OCI-LY3 (cell line): ENCODE data around the gene FUBP1.
"Not testable (repeated sequence)": the region's sequence is repeated elsewhere in the genome, so short reads cannot be mapped to it uniquely, and the experiment has no call there.

Source experiments
- H2AFZ ChIP-seq: fragments of 200-600, 300-600 bp; shearing (Covaris generic); 2 replicates; pipeline ENCODE4 v1.6.0; 2014; ENCODE audit warnings: antibody characterized with exemption, low read depth, low read length
- H3K27ac ChIP-seq: fragments of 200-600, 300-600 bp; sonication (generic); 2 replicates; pipeline ENCODE4 v1.5.1; 2014; ENCODE audit warnings: mild to moderate bottlenecking, low read length, moderate library complexity, mixed read lengths
- H3K27me3 ChIP-seq: fragments of 200-600, 300-600 bp; sonication (generic); 2 replicates; pipeline ENCODE4 v1.6.1; 2014; ENCODE audit warnings: low read depth, low read length, mixed read lengths
- H3K36me3 ChIP-seq: fragments of 200-600, 300-600 bp; sonication (generic); replicated peaks from 2 replicates; pipeline ENCODE3; 2014; ENCODE audit warnings: low read depth, low read length, mixed read lengths
- H3K4me1 ChIP-seq: fragments of 300-600, 200-600 bp; sonication (generic); 2 replicates; pipeline ENCODE4 v1.6.1; 2014; ENCODE audit warnings: low read length, mixed read lengths
- H3K4me2 ChIP-seq: fragments of 200-600, 300-600 bp; sonication (generic); 2 replicates; pipeline ENCODE4 v1.6.1; 2014; ENCODE audit warnings: low read length, mixed read lengths
- H3K4me3 ChIP-seq: fragments of 300-600, 200-600 bp; sonication (generic); 2 replicates; pipeline ENCODE4 v1.5.1; 2014; ENCODE audit warnings: antibody characterized with exemption, mild to moderate bottlenecking, low read length, moderate library complexity
- H3K79me2 ChIP-seq: fragments of 300-600, 200-600 bp; shearing (Covaris generic); 2 replicates; pipeline ENCODE4 v1.6.1; 2014; ENCODE audit warnings: mild to moderate bottlenecking, low read length, mixed read lengths
- H3K9ac ChIP-seq: fragments of 300-600, 200-600 bp; shearing (Covaris generic); 2 replicates; pipeline ENCODE4 v1.6.0; 2014; ENCODE audit warnings: mild to moderate bottlenecking, low read length, moderate library complexity
- H3K9me3 ChIP-seq: fragments of 200-600, 300-600 bp; shearing (Covaris generic); 2 replicates; pipeline ENCODE4 v1.6.1; 2014; ENCODE audit warnings: low read length, mixed read lengths; ENCODE audit not compliant: insufficient read depth
- H4K20me1 ChIP-seq: fragments of 200-600, 300-600 bp; sonication (generic); 2 replicates; pipeline ENCODE4 v1.6.1; 2016; ENCODE audit warnings: low read length, mixed read lengths; ENCODE audit not compliant: insufficient read depth
- EZH2phosphoT487 ChIP-seq: fragments of 200-600 bp; shearing (Covaris generic); IDR thresholded peaks from 2 replicates; pipeline ENCODE4 v1.6.1; 2018; ENCODE audit warnings: antibody characterized with exemption, mixed run types, low read depth
- TF ChIP-seq, protein P1 (sequence below): fragments of 200-600, 300-600 bp; sonication (generic); IDR thresholded peaks from 2 replicates; pipeline ENCODE4 v1.5.1; 2014; ENCODE audit warnings: antibody characterized with exemption, low read length, low read depth

Gene FUBP1

DNA sequence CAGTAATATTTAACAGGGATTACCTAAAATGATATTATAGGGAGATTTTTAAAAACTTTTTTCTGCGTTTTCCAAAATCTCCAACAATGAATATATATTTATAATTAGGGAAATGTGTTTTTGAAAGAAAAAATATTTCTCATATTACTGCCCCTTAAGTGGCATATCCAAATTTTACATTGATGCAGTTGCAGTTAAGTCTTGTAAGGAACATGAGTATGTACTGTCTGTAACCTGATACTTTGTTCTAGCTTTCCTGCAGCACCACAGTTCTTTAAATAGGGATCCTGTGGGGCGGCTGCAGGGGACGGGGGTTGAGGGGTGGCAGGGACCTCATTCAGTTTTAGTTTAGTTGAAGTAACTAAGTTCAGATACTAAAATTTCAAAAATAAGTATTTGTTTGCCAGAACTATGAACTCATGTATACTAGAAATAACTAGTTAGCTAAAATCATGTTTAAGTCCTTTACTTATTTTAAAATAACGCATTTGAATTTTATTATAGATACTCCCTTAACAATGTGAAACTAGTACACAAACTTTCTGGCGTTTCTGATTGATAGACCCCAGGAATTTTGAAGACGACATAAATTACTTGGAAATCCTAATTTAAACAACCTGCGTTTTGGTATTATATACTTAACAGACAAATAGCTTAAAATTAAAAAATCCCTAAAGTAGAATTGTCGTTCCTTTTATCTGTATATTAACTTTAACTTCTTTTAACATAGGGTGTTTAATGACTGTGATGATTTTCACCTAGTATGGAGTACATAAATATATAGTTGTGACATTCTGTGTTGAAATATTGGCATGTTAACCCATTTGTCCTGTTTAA lies 25.2 kb upstream of the FUBP1 start:
- Histone ChIP-seq H3K4me2 (peak overlapping the region; percentile 70), H3K9me3 (no peaks in the 10 kb centered on the region), H4K20me1 (no peaks in the 10 kb centered on the region), H3K4me1 (peaks cover 18% of the 10 kb centered on the region), H3K9ac (peak overlapping the region; percentile 59), H3K79me2 (no peaks in the 10 kb centered on the region), H3K27ac (peak overlapping the region; percentile 75), H2AFZ (no peak overlapping the region), H3K36me3 (no peaks in the 10 kb centered on the region), H3K27me3 (no peaks in the 10 kb centered on the region), H3K4me3 (peak overlapping the region; percentile 73)
- TF ChIP-seq, protein P1, sequence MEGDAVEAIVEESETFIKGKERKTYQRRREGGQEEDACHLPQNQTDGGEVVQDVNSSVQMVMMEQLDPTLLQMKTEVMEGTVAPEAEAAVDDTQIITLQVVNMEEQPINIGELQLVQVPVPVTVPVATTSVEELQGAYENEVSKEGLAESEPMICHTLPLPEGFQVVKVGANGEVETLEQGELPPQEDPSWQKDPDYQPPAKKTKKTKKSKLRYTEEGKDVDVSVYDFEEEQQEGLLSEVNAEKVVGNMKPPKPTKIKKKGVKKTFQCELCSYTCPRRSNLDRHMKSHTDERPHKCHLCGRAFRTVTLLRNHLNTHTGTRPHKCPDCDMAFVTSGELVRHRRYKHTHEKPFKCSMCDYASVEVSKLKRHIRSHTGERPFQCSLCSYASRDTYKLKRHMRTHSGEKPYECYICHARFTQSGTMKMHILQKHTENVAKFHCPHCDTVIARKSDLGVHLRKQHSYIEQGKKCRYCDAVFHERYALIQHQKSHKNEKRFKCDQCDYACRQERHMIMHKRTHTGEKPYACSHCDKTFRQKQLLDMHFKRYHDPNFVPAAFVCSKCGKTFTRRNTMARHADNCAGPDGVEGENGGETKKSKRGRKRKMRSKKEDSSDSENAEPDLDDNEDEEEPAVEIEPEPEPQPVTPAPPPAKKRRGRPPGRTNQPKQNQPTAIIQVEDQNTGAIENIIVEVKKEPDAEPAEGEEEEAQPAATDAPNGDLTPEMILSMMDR, result no peak

DNA sequence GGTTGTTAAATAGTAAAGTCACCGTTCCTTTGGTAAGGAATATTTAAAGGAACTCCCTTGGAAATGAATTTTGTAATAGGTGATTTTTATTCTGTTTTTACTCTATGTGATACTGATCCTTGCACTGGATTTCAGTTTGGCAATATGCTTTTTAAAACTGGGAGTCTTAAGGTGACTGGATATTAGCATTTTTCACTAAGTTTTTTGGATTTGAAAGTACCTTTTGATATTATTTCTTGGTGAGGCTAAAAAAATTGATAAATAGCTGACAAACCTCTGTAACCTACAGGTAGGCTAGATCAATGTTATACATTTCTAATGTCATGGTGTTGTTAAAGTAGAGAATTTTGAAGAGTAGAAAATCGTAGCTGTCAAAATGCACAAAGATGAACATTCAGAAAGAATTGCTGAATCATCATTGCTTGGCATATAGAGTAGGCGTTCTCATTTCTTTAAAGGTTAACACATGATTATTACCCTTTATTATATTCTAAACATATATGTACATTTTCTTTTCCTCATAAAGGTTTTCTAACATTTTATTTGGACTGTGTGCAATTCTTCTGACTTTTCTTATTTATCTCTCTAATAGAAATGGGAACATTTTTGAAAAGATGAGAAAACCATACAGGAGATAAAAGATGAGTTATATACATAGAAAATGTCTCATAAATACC lies 24.3 kb upstream of the FUBP1 start:
- H3K27me3 ChIP-seq, result no peaks in the 10 kb centered on the region
- H2AFZ ChIP-seq, result no peak overlapping the region
- H4K20me1 ChIP-seq, result no peaks in the 10 kb centered on the region
- peak overlapping the region; percentile 75; the same call in 1 of the 2 replicates for H3K27ac ChIP-seq
- no peak overlapping the region for H3K9ac ChIP-seq
- peak overlapping the region; percentile 70 for H3K4me2 ChIP-seq
- no peaks in the 10 kb centered on the region for H3K79me2 ChIP-seq
- H3K4me1 ChIP-seq, result peaks cover 18% of the 10 kb centered on the region
- peak overlapping the region; percentile 73; the same call in 1 of the 2 replicates for H3K4me3 ChIP-seq
- TF ChIP-seq EZH2phosphoT487, result no peak
- TF ChIP-seq, protein P1, result no peak
- H3K9me3 ChIP-seq, result no peaks in the 10 kb centered on the region
- H3K36me3 ChIP-seq, result no peaks in the 10 kb centered on the region

DNA sequence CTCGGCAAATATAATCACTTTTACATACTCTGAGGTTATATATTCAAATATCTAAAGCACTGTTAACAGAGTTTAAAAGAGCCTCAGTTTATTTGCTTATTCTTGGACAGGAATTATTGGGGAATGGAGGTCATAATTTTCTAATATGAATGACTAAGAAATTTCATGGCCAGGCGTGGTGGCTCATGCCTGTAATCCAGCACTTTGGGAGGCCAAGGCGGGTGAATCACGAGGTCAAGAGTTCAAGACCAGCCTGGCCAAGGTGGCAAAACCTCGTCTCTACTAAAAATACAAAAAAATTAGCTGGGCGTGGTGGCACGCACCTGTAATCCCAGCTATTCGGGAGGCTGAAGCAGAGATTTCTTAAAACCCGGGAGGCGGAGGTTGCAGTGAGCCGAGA lies 21.7 kb upstream of the FUBP1 start:
- H2AFZ ChIP-seq, H3K27me3 ChIP-seq, H4K20me1 ChIP-seq, H3K79me2 ChIP-seq, H3K4me3 ChIP-seq, H3K36me3 ChIP-seq, H3K9ac ChIP-seq, H3K27ac ChIP-seq, H3K4me2 ChIP-seq, H3K9me3 ChIP-seq: not testable (repeated sequence)
- H3K4me1 ChIP-seq, result peaks cover 15% of the 10 kb centered on the region

DNA sequence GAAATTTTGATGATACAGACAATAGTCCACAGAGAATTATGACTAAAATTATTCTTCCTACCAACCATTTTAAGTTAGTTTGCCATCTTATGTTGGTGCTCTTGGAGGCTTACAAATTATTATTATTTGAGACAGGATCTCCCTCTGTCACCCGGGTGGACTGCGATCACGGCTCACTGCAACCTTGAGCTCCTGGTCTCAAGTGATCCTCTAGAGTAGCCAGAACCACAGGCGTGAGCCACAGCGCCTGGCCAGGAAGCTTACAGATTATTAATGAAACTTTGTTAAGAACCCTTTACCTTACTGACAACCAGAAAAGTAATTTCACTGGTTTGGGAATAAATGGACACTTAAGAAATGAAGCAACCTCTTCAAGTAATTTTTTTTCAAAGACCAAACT lies 17.9 kb upstream of the FUBP1 start:
- no peak overlapping the region for H3K9ac ChIP-seq
- H3K4me2 ChIP-seq, result no peak overlapping the region
- H3K36me3 ChIP-seq, result no peaks in the 10 kb centered on the region
- H3K4me1 ChIP-seq, result no peaks in the 10 kb centered on the region
- no peaks in the 10 kb centered on the region; the same call in 1 of the 2 replicates for H3K79me2 ChIP-seq
- H3K4me3 ChIP-seq, result no peak overlapping the region
- H4K20me1 ChIP-seq, result no peaks in the 10 kb centered on the region
- H3K27ac ChIP-seq, result no peak overlapping the region
- H3K27me3 ChIP-seq, result no peaks in the 10 kb centered on the region
- no peaks in the 10 kb centered on the region for H3K9me3 ChIP-seq
- H2AFZ ChIP-seq, result no peak overlapping the region
- no peak for TF ChIP-seq EZH2phosphoT487
- TF ChIP-seq, protein P1, result no peak
